Measurements from ENCODE around the gene LRRFIP1.

Gene LRRFIP1

GRCh38 chr2:237693291-237693994 is 66.1 kb downstream of the LRRFIP1 start:
- peaks cover 67% of the 10 kb centered on the region for H3K4me1 ChIP-seq (ENCODE audit: control insufficient read depth, insufficient read depth, low read length)
- H3K9ac ChIP-seq (ENCODE audit: low read length) = peak overlapping the region; percentile 90
- H3K27me3 ChIP-seq (ENCODE audit: control insufficient read depth, insufficient read depth, low read length) = no peaks in the 10 kb centered on the region
- no peaks in the 10 kb centered on the region for H3K9me3 ChIP-seq (ENCODE audit: control insufficient read depth, low read length)
- H3K36me3 ChIP-seq (ENCODE audit: control insufficient read depth, insufficient read depth, low read length) = no peaks in the 10 kb centered on the region
- H3K4me3 ChIP-seq (ENCODE audit: low read length) = peak overlapping the region; percentile 64

GRCh38 chr2:237694415-237695194 is 67.2 kb downstream of the LRRFIP1 start:
- no peaks in the 10 kb centered on the region for H3K27me3 ChIP-seq (ENCODE audit: control insufficient read depth, insufficient read depth, low read length)
- H3K4me1 ChIP-seq (ENCODE audit: control insufficient read depth, insufficient read depth, low read length) = peaks cover 58% of the 10 kb centered on the region
- no peaks in the 10 kb centered on the region for H3K9me3 ChIP-seq (ENCODE audit: control insufficient read depth, low read length)
- H3K9ac ChIP-seq (ENCODE audit: low read length) = peak overlapping the region; percentile 65
- H3K4me3 ChIP-seq (ENCODE audit: low read length) = peak overlapping the region; percentile 12
- H3K36me3 ChIP-seq (ENCODE audit: control insufficient read depth, insufficient read depth, low read length) = no peaks in the 10 kb centered on the region

GRCh38 chr2:237695201-237695780 is 67.9 kb downstream of the LRRFIP1 start:
- no peaks in the 10 kb centered on the region for H3K27me3 ChIP-seq (ENCODE audit: control insufficient read depth, insufficient read depth, low read length)
- H3K9me3 ChIP-seq (ENCODE audit: control insufficient read depth, low read length) = no peaks in the 10 kb centered on the region
- peaks cover 60% of the 10 kb centered on the region for H3K4me1 ChIP-seq (ENCODE audit: control insufficient read depth, insufficient read depth, low read length)
- no peak overlapping the region for H3K4me3 ChIP-seq (ENCODE audit: low read length)
- H3K9ac ChIP-seq (ENCODE audit: low read length) = peak overlapping the region; percentile 48
- no peaks in the 10 kb centered on the region for H3K36me3 ChIP-seq (ENCODE audit: control insufficient read depth, insufficient read depth, low read length)

- Histone ChIP-seq H3K27me3 (ENCODE audit: control insufficient read depth, insufficient read depth, low read length) (no peaks in the 10 kb centered on the region), H3K4me3 (ENCODE audit: low read length) (no peak overlapping the region), H3K9ac (ENCODE audit: low read length) (peak overlapping the region; percentile 22), H3K9me3 (ENCODE audit: control insufficient read depth, low read length) (no peaks in the 10 kb centered on the region), H3K4me1 (ENCODE audit: control insufficient read depth, insufficient read depth, low read length) (peaks cover 71% of the 10 kb centered on the region), H3K36me3 (ENCODE audit: control insufficient read depth, insufficient read depth, low read length) (no peaks in the 10 kb centered on the region)
Measured at GRCh38 chr2:237696461-237696860, 69.1 kb downstream of the LRRFIP1 start.

- peaks cover 85% of the 10 kb centered on the region for H3K4me1 ChIP-seq (ENCODE audit: control insufficient read depth, insufficient read depth, low read length)
- H3K9ac ChIP-seq (ENCODE audit: low read length) = peak overlapping the region; percentile 8
- H3K27me3 ChIP-seq (ENCODE audit: control insufficient read depth, insufficient read depth, low read length) = no peaks in the 10 kb centered on the region
- H3K9me3 ChIP-seq (ENCODE audit: control insufficient read depth, low read length) = no peaks in the 10 kb centered on the region
- H3K36me3 ChIP-seq (ENCODE audit: control insufficient read depth, insufficient read depth, low read length) = no peaks in the 10 kb centered on the region
- H3K4me3 ChIP-seq (ENCODE audit: low read length) = no peak overlapping the region
Measured at GRCh38 chr2:237697586-237698357, 70.4 kb downstream of the LRRFIP1 start.

GRCh38 chr2:237698358-237698694 is 70.9 kb downstream of the LRRFIP1 start:
- peaks cover 90% of the 10 kb centered on the region for H3K4me1 ChIP-seq (ENCODE audit: control insufficient read depth, insufficient read depth, low read length)
- no peaks in the 10 kb centered on the region for H3K36me3 ChIP-seq (ENCODE audit: control insufficient read depth, insufficient read depth, low read length)
- no peak overlapping the region for H3K4me3 ChIP-seq (ENCODE audit: low read length)
- no peaks in the 10 kb centered on the region for H3K9me3 ChIP-seq (ENCODE audit: control insufficient read depth, low read length)
- H3K9ac ChIP-seq (ENCODE audit: low read length) = no peak overlapping the region
- no peaks in the 10 kb centered on the region for H3K27me3 ChIP-seq (ENCODE audit: control insufficient read depth, insufficient read depth, low read length)

- Histone ChIP-seq H3K4me1 (ENCODE audit: control insufficient read depth, insufficient read depth, low read length) (peaks cover 91% of the 10 kb centered on the region), H3K9me3 (ENCODE audit: control insufficient read depth, low read length) (no peaks in the 10 kb centered on the region), H3K9ac (ENCODE audit: low read length) (peak overlapping the region; percentile 52), H3K27me3 (ENCODE audit: control insufficient read depth, insufficient read depth, low read length) (no peaks in the 10 kb centered on the region), H3K36me3 (ENCODE audit: control insufficient read depth, insufficient read depth, low read length) (no peaks in the 10 kb centered on the region), H3K4me3 (ENCODE audit: low read length) (no peak overlapping the region)
Measured at GRCh38 chr2:237699870-237700511, 72.6 kb downstream of the LRRFIP1 start.

GRCh38 chr2:237700512-237701032 is 73.2 kb downstream of the LRRFIP1 start:
- no peaks in the 10 kb centered on the region for H3K9me3 ChIP-seq (ENCODE audit: control insufficient read depth, low read length)
- peaks cover 89% of the 10 kb centered on the region for H3K4me1 ChIP-seq (ENCODE audit: control insufficient read depth, insufficient read depth, low read length)
- H3K4me3 ChIP-seq (ENCODE audit: low read length) = no peak overlapping the region
- H3K27me3 ChIP-seq (ENCODE audit: control insufficient read depth, insufficient read depth, low read length) = no peaks in the 10 kb centered on the region
- no peaks in the 10 kb centered on the region for H3K36me3 ChIP-seq (ENCODE audit: control insufficient read depth, insufficient read depth, low read length)
- H3K9ac ChIP-seq (ENCODE audit: low read length) = peak overlapping the region; percentile 52

GRCh38 chr2:237701033-237701858 is 73.9 kb downstream of the LRRFIP1 start:
- Histone ChIP-seq H3K27me3 (ENCODE audit: control insufficient read depth, insufficient read depth, low read length) (no peaks in the 10 kb centered on the region), H3K9me3 (ENCODE audit: control insufficient read depth, low read length) (no peaks in the 10 kb centered on the region), H3K36me3 (ENCODE audit: control insufficient read depth, insufficient read depth, low read length) (no peaks in the 10 kb centered on the region), H3K4me1 (ENCODE audit: control insufficient read depth, insufficient read depth, low read length) (peaks cover 86% of the 10 kb centered on the region), H3K9ac (ENCODE audit: low read length) (peak overlapping the region; percentile 52), H3K4me3 (ENCODE audit: low read length) (no peak overlapping the region)

GRCh38 chr2:237701859-237702390 is 74.5 kb downstream of the LRRFIP1 start:
- Histone ChIP-seq H3K9ac (ENCODE audit: low read length) (peak overlapping the region; percentile 62), H3K9me3 (ENCODE audit: control insufficient read depth, low read length) (no peaks in the 10 kb centered on the region), H3K4me1 (ENCODE audit: control insufficient read depth, insufficient read depth, low read length) (peaks cover 85% of the 10 kb centered on the region), H3K27me3 (ENCODE audit: control insufficient read depth, insufficient read depth, low read length) (no peaks in the 10 kb centered on the region), H3K36me3 (ENCODE audit: control insufficient read depth, insufficient read depth, low read length) (no peaks in the 10 kb centered on the region), H3K4me3 (ENCODE audit: low read length) (peak overlapping the region; percentile 20)
